ENCODE results near the gene SLC11A1. TPM values are rescaled to one million over a fixed set of nuclear protein-coding genes. Genes with fewer than 3 reads are reported as not detected.

Gene SLC11A1
- polyA plus RNA-seq, 1 donor (not counting 4 experiments of a cell fraction or from before 2014, with no cell fraction given): 0.46 TPM

DNA sequence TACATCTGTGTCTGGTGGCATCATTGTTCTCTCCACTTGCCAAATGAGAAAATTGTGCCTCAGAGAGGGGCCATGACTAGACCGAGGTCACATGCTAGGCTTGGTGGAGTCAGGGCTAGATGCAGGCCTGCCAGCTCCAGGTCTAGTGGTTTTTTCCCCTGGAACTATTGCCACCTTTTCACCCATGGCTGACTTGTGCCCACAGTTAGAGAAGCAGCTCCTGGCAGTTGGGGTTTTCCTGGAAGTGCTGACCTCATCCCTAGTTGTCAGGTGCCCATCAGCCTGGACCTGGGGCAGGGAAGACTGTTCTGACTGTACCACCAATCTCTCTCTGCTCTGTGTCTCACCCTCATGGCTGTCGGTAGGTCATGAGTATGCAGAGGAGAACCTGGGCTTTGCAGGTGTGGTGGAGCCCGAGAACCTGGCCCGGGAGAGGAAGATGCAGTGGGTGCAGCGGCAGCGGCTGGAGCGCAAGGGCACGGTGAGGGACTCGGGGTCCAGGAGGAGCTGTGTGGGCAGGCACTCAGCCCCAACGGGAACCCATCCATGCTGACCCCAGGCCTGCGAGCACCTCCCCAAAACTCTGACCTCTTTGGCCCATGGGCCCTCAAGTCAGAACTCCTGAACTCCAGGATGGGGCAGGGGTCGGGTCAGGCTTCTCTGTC is 37.9 kb upstream of the SLC11A1 start:
- no peaks in the 10 kb centered on the region for H3K27me3 ChIP-seq (ENCODE audit: control insufficient read depth, extremely low read depth, insufficient read depth, low read length)
- no peaks in the 10 kb centered on the region for H3K36me3 ChIP-seq (ENCODE audit: control insufficient read depth in 2 of 2, extremely low read depth in 1 of 2, insufficient read depth in 2 of 2, low read length in 2 of 2)
- no peak overlapping the region for H3K4me3 ChIP-seq (ENCODE audit: control insufficient read depth in 2 of 3, extremely low read depth in 1 of 3, insufficient read depth in 2 of 3, low read depth in 1 of 3, low read length in 3 of 3)
- H4K20me1 ChIP-seq (ENCODE audit: control insufficient read depth, extremely low read depth, insufficient read depth, low read length): no peaks in the 10 kb centered on the region
- no peak for DNase-seq (ENCODE audit: low read depth, low spot score)
- no peak overlapping the region for H3K4me2 ChIP-seq (ENCODE audit: control insufficient read depth, extremely low read depth, insufficient read depth, low read depth, low read length)
- no peak overlapping the region for H3K27ac ChIP-seq (ENCODE audit: control insufficient read depth, insufficient read depth, low read length)
- H2AFZ ChIP-seq (ENCODE audit: control insufficient read depth, low read length): no peak overlapping the region
- no peaks in the 10 kb centered on the region for H3K79me2 ChIP-seq (ENCODE audit: control insufficient read depth, insufficient read depth, low read length)
- dilution Hi-C loops (cut with MboI; ENCODE audit: extremely low pct_ligation_motif_present, low sequenced_read_pairs): no loop called here
- TF ChIP-seq, protein P1, sequence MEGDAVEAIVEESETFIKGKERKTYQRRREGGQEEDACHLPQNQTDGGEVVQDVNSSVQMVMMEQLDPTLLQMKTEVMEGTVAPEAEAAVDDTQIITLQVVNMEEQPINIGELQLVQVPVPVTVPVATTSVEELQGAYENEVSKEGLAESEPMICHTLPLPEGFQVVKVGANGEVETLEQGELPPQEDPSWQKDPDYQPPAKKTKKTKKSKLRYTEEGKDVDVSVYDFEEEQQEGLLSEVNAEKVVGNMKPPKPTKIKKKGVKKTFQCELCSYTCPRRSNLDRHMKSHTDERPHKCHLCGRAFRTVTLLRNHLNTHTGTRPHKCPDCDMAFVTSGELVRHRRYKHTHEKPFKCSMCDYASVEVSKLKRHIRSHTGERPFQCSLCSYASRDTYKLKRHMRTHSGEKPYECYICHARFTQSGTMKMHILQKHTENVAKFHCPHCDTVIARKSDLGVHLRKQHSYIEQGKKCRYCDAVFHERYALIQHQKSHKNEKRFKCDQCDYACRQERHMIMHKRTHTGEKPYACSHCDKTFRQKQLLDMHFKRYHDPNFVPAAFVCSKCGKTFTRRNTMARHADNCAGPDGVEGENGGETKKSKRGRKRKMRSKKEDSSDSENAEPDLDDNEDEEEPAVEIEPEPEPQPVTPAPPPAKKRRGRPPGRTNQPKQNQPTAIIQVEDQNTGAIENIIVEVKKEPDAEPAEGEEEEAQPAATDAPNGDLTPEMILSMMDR (optimal IDR thresholded peaks at IDR 0.05 in 1 of 3, IDR thresholded peaks at IDR 0.05 in 1 of 3, conservative IDR thresholded peaks at IDR 0.05 in 1 of 3; ENCODE audit: extremely low read depth in 1 of 3, insufficient read depth in 2 of 3, low read length in 3 of 3): no peak
- no peak for TF ChIP-seq EZH2 (IDR thresholded peaks at IDR 0.05; ENCODE audit: low read length)
- H3K9me3 ChIP-seq (ENCODE audit: control insufficient read depth, low read depth, low read length): no peaks in the 10 kb centered on the region
- peaks cover 12% of the 10 kb centered on the region for H3K4me1 ChIP-seq (ENCODE audit: control insufficient read depth, extremely low read depth, insufficient read depth, low read length)
- no peaks in the 10 kb centered on the region for H3K9me1 ChIP-seq (ENCODE audit: control insufficient read depth, extremely low read depth, insufficient read depth, low read length)
- H3K9ac ChIP-seq (ENCODE audit: control insufficient read depth, extremely low read depth, insufficient read depth, low read length): no peak overlapping the region
- FAIRE-seq: no peak

DNA sequence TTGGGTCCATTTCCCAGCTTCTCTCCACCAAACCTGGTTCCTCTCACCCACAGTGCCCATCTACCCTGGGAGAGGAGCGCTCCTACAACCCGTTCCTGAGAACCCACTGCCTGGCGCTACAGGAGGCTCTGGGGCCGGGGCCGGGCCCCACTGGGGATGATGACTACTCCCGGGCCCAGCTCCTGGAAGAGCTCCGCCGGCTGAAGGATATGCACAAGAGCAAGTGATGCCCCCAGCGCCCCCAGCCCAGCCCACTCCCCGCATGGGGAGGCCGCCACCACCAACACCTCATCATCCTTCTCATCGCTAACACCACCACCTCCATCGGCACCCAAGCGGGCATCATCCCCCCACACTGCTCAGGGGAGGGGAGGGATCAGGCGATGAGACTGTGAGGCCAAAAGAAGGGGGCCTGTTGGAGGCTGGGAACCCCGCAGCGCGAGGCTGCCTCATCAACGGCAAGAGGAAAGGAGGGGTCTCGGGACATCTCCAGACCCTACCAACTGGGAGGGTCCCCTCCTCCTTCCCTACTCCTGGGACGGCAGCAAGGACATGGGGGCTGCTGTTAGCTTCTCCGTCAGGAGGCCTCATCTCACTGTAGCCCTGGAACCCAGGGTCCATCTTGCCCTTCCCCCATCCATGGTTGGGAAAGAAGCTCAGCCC is 37.2 kb upstream of the SLC11A1 start:
- Histone ChIP-seq H2AFZ (ENCODE audit: control insufficient read depth, low read length) (no peak overlapping the region), H3K4me3 (ENCODE audit: control insufficient read depth in 2 of 3, extremely low read depth in 1 of 3, insufficient read depth in 2 of 3, low read depth in 1 of 3, low read length in 3 of 3) (no peak overlapping the region), H3K9me3 (ENCODE audit: control insufficient read depth, low read depth, low read length) (no peaks in the 10 kb centered on the region), H3K27ac (ENCODE audit: control insufficient read depth, insufficient read depth, low read length) (no peak overlapping the region), H3K36me3 (ENCODE audit: control insufficient read depth in 2 of 2, extremely low read depth in 1 of 2, insufficient read depth in 2 of 2, low read length in 2 of 2) (no peaks in the 10 kb centered on the region), H3K79me2 (ENCODE audit: control insufficient read depth, insufficient read depth, low read length) (no peaks in the 10 kb centered on the region), H3K4me2 (ENCODE audit: control insufficient read depth, extremely low read depth, insufficient read depth, low read depth, low read length) (no peak overlapping the region), H3K27me3 (ENCODE audit: control insufficient read depth, extremely low read depth, insufficient read depth, low read length) (no peaks in the 10 kb centered on the region), H3K9me1 (ENCODE audit: control insufficient read depth, extremely low read depth, insufficient read depth, low read length) (no peaks in the 10 kb centered on the region), H3K9ac (ENCODE audit: control insufficient read depth, extremely low read depth, insufficient read depth, low read length) (no peak overlapping the region), H3K4me1 (ENCODE audit: control insufficient read depth, extremely low read depth, insufficient read depth, low read length) (peaks cover 12% of the 10 kb centered on the region), H4K20me1 (ENCODE audit: control insufficient read depth, extremely low read depth, insufficient read depth, low read length) (no peaks in the 10 kb centered on the region)
- dilution Hi-C loops (cut with MboI; ENCODE audit: extremely low pct_ligation_motif_present, low sequenced_read_pairs): no loop called here
- FAIRE-seq (no peak), DNase-seq (ENCODE audit: low read depth, low spot score) (no peak)
- TF ChIP-seq EZH2 (IDR thresholded peaks at IDR 0.05; ENCODE audit: low read length): no peak
- TF ChIP-seq, protein P1 (optimal IDR thresholded peaks at IDR 0.05 in 1 of 3, IDR thresholded peaks at IDR 0.05 in 1 of 3, conservative IDR thresholded peaks at IDR 0.05 in 1 of 3; ENCODE audit: extremely low read depth in 1 of 3, insufficient read depth in 2 of 3, low read length in 3 of 3): no peak

Measured in keratinocyte (primary cell).